HG03045 (cell line): ENCODE data around the gene KRTAP10-12.

ENCODE experiments used
- ATAC-seq: cut with Tn5 transposase; IDR thresholded peaks from one replicate; pipeline ENCODE4 v1.9.1; 2021; ENCODE audit warnings: mild to moderate bottlenecking, moderate library complexity; ENCODE audit not compliant: unreplicated experiment

Gene KRTAP10-12

GRCh38 chr21:44710756-44711326 is 13.9 kb downstream of the KRTAP10-12 start:
- no peak for ATAC-seq

- ATAC-seq = no peak
These were observed 14.6 kb downstream of the KRTAP10-12 start, which contains the start of gene TSPEAR for GRCh38 chr21:44711327-44712202. TSS of gene TSPEAR (minus strand) at chr21:44711572. CDS start at chr21:44711514, 58 bp downstream.

- no peak for ATAC-seq
These were observed 15.4 kb downstream of the KRTAP10-12 start for GRCh38 chr21:44712203-44713028.

- ATAC-seq = no peak
These were observed 16.2 kb downstream of the KRTAP10-12 start for GRCh38 chr21:44713130-44713529.

GRCh38 chr21:44713846-44714245 is 16.9 kb downstream of the KRTAP10-12 start:
- ATAC-seq = no peak

- no peak for ATAC-seq
These were observed 17.9 kb downstream of the KRTAP10-12 start for GRCh38 chr21:44714905-44715304.

- no peak for ATAC-seq
These were observed 20.0 kb downstream of the KRTAP10-12 start for GRCh38 chr21:44716984-44717383.

GRCh38 chr21:44718093-44718492 is 21.1 kb downstream of the KRTAP10-12 start:
- ATAC-seq = no peak

- no peak for ATAC-seq
These were observed 21.6 kb downstream of the KRTAP10-12 start for GRCh38 chr21:44718571-44718970.

- ATAC-seq = no peak
These were observed 23.2 kb downstream of the KRTAP10-12 start for GRCh38 chr21:44720170-44720569.

GRCh38 chr21:44722731-44723130 is 25.8 kb downstream of the KRTAP10-12 start:
- ATAC-seq = no peak

GRCh38 chr21:44723177-44724131 is 26.5 kb downstream of the KRTAP10-12 start:
- ATAC-seq = no peak

GRCh38 chr21:44724196-44724595 is 27.2 kb downstream of the KRTAP10-12 start:
- no peak for ATAC-seq

- ATAC-seq = no peak
These were observed 28.0 kb downstream of the KRTAP10-12 start for GRCh38 chr21:44724926-44725325.

- ATAC-seq = no peak
These were observed 29.9 kb downstream of the KRTAP10-12 start for GRCh38 chr21:44726826-44727225.

GRCh38 chr21:44727321-44727720 is 30.3 kb downstream of the KRTAP10-12 start:
- no peak for ATAC-seq

- ATAC-seq = no peak
These were observed 30.8 kb downstream of the KRTAP10-12 start for GRCh38 chr21:44727757-44728156.

- no peak for ATAC-seq
These were observed 31.7 kb downstream of the KRTAP10-12 start for GRCh38 chr21:44728716-44729115.

- ATAC-seq = no peak
These were observed 32.5 kb downstream of the KRTAP10-12 start for GRCh38 chr21:44729336-44730027.

GRCh38 chr21:44730028-44730395 is 33.0 kb downstream of the KRTAP10-12 start:
- ATAC-seq = no peak
